GM10248 (cell line): ENCODE data around the gene CTIF.

ENCODE experiments used
- CTCF ChIA-PET: fragments of 300-600 bp; sonication (Branson Sonifier 250); formaldehyde crosslinking; extraction: SDS; loops from one replicate; lab custom pipeline; 2021; ENCODE audit warnings: antibody characterized with exemption; lab: Yijun Ruan, JAX
- POLR2A ChIA-PET: fragments of 350-650 bp; sonication (Branson Sonifier 250); formaldehyde crosslinking; extraction: SDS; loops from one replicate; lab custom pipeline; 2020; ENCODE audit warnings: antibody characterized with exemption; lab: Yijun Ruan, JAX
- DNase-seq: peaks from one replicate; pipeline ENCODE4 v3.0.0; 2012; ENCODE audit errors: extremely low spot score
- TF ChIP-seq, protein P1 (sequence below): IDR thresholded peaks from 2 replicates; pipeline ENCODE4 v1.5.1; 2012; ENCODE audit warnings: mild to moderate bottlenecking, low read depth; ENCODE audit errors: extremely low read depth, missing control alignments, control extremely low read depth

The CTIF gene

DNA sequence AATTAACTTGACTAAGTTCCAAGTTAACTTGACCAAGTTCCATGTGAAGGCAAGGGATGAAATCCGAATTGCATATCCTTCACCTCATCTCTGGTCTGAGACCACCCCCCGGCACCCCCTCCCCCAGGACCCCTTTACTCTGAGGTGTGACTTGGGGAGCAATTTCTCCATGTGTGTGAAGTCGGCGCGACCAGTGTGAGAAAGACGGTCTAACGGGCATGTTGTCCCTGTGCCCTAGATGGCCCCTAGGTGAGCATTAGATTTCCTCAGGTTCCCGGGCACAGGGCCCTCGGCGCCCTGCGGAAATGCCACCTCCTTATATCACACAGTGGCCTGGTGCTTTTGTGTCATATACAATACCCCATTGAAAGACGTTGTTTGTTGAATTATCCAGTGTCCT is 137.1 kb downstream of the CTIF start:
- no peak for DNase-seq
- ChIA-PET CTCF (interaction anchor here (0.6 to 1.7 kb wide), 7 partner anchors 14 to 739 kb away, joined by 3 to 4 read pairs (median 3); no protein-coding TSS in a partner anchor), POLR2A (no interaction called here)

DNA sequence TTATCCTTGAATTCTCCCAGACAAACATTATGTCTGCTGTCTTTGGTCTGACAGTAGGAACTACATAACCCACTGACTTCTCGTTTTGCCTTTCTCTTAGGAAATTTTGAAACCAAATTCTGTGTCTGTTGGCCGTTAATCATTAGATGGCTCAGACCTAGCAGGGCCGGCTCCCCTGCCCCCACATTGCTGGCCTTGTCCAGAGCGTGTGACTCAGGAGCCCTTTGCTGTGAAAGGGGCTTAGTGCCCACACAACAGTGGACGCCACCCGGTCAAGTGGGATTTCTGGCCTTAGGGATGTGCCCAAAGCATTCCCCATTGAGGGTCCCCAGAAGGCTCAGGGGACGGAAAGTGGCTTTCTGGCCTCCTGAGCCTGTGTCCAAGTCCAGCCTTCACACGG is 137.5 kb downstream of the CTIF start:
- POLR2A ChIA-PET, result no interaction called here
- CTCF ChIA-PET, result interaction anchor here (0.6 to 1.3 kb wide), 13 partner anchors 8 to 1182 kb away, joined by 3 to 5 read pairs (median 4); no protein-coding TSS in a partner anchor
- TF ChIP-seq, protein P1, sequence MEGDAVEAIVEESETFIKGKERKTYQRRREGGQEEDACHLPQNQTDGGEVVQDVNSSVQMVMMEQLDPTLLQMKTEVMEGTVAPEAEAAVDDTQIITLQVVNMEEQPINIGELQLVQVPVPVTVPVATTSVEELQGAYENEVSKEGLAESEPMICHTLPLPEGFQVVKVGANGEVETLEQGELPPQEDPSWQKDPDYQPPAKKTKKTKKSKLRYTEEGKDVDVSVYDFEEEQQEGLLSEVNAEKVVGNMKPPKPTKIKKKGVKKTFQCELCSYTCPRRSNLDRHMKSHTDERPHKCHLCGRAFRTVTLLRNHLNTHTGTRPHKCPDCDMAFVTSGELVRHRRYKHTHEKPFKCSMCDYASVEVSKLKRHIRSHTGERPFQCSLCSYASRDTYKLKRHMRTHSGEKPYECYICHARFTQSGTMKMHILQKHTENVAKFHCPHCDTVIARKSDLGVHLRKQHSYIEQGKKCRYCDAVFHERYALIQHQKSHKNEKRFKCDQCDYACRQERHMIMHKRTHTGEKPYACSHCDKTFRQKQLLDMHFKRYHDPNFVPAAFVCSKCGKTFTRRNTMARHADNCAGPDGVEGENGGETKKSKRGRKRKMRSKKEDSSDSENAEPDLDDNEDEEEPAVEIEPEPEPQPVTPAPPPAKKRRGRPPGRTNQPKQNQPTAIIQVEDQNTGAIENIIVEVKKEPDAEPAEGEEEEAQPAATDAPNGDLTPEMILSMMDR, result no peak
- DNase-seq, result no peak

More for the DNA sequence above, 137.1 kb downstream of the CTIF start:
- TF ChIP-seq, protein P1, result no peak

DNA sequence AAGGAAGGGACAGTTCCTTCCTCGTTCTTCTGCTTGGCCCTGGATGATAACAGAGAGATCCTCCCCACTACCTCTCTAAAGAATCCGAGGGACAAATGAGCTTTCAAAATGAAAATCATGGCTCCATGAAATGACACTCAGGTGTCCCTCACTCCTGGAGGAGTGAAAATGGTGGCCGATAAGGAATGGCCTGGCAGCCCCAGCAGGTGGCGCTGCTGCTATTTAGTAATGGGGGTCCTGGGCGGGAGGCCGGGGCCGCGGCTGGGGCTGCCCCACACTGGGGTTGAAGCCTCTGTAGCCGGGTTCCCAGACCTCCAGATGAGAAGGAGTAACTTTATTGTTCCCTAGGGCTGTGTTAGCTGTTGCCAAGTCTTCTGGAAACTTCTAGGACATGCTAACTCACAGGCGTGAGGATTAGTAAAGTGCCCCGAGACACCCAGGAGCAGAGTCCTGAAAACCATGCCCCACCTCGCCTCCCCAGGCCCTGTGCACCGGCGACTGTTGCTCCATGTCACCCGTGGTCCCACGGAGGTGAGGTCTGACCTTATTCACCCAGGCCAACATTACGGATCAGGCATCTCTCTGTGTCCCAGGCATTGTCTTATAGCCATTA is 138.0 kb downstream of the CTIF start:
- peak; percentile 83 for DNase-seq
- ChIA-PET POLR2A (no interaction called here), CTCF (interaction anchor here (0.6 to 1.3 kb wide), 13 partner anchors 9 to 1182 kb away, joined by 3 to 5 read pairs (median 4); no protein-coding TSS in a partner anchor)
- TF ChIP-seq, protein P1, result peak; percentile 83

DNA sequence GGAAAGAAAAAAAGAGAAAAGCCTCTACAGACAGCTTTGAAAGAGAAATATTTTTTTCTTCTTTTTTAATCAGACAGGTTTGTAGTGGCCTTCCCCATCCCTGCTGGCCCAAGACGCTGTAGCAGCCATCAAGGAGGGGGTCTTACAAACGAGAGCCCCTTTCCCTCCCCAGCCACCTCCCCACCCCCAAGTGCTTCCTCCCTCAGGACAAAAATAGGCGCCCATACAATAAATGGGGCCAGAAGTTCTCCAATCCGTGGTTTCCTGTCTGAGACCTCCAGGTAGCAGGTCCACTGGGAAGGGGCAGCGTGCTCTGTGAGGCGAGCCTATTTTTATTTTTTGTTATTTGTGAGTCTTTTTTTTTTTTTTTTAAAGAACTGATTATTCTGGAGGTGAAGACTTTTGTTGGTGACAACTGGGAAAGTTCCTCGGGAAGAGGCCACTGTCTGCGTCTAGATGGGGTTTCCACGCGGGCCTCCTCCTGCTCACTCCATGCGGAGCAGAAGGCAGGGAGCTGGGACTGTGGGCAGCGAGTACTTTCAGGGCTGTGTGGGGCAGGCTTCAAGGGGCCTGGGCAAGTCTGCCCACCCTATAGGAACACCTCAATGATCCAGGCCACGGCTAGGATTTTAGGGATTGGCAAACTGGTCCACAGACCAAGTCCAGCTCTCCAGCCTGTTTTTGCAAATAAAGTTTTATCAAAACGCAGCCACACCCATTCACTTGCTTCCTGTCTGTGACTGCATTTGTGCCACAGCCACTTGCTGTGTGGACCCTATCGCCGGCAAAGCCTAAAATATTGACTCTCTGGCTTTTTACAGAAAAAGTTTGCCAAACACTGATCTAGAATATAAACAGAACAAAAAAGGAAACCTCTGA is 139.6 kb downstream of the CTIF start:
- CTCF ChIA-PET, result interaction anchor here (1.1 to 1.7 kb wide), 2 partner anchors 9 to 1182 kb away, joined by 4 to 5 read pairs; no protein-coding TSS in a partner anchor
- POLR2A ChIA-PET, result no interaction called here
- TF ChIP-seq, protein P1, result no peak
- DNase-seq, result no peak

DNA sequence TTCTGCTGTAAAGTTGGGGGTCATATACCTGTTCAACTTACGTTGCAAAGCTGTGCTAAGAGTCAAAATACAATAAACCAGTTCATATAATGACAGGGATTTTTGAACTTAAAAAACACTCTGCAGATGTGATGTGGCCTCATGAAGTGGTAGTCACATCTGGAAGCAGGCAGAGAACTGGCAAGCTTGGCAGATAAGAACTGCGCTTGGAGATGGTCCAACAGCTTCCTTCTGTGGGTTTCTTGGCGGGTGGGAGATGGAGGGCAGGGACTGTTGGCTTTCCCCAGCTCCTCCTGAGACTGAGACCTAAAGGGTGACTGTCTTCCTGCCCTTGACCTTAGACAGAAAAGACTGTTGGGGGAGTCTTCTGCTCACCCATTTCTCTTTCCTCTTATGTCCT is 140.4 kb downstream of the CTIF start:
- ChIA-PET CTCF (interaction anchor here (1.7 kb wide), 1 partner anchor 1181 kb away, joined by 4 read pairs; no protein-coding TSS in a partner anchor), POLR2A (no interaction called here)
- no peak for DNase-seq
- TF ChIP-seq, protein P1, result no peak
